ENCODE results near the gene PABPC1L.

PABPC1L gene

DNA sequence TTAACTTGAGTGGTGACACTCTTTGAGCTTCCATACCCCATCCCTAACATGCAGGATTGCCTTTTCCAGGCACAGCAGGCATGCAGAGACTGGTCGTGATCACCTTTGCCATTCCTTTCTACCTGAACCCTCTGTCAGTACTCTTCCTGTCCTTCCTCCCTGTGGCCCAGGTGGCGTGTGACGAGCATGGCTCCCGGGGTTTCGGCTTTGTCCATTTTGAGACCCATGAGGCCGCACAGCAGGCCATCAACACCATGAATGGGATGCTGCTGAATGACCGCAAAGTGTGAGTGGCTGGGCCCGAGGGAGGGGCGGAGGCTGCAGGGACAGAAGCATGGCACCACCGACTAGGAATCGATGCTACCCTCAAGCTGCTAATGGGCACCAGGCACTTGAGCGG lies 6.7 kb downstream of the PABPC1L start:
- peaks cover 0 to 6% of the 10 kb centered on the region in 2 donors for H3K4me1 ChIP-seq (ENCODE audit: control insufficient read depth in 2 of 2, insufficient read depth in 1 of 2, low read depth in 1 of 2, low read length in 2 of 2)
- H3K4me3 ChIP-seq (ENCODE audit: low read length in 2 of 2), result no peak overlapping the region
- H2BK5ac ChIP-seq (ENCODE audit: low read length), result no peak overlapping the region
- H4K8ac ChIP-seq (ENCODE audit: low read depth, low read length), result no peak overlapping the region
- DNase-seq (ENCODE audit: low spot score), result no peak
- H3K27me3 ChIP-seq (ENCODE audit: control insufficient read depth in 3 of 3, insufficient read depth in 3 of 3, low read depth in 1 of 3, low read length in 3 of 3), result no peaks in the 10 kb centered on the region
- H3K4ac ChIP-seq (ENCODE audit: low read length), result no peak overlapping the region
- H3K23ac ChIP-seq (ENCODE audit: low read depth, low read length, poor library complexity), result peak overlapping the region; percentile 17
- H3K27ac ChIP-seq (replicated peaks; ENCODE audit: low read length), result no peak overlapping the region
- no peaks in the 10 kb centered on the region for H3K9me3 ChIP-seq (replicated peaks in 1 of 2; ENCODE audit: control insufficient read depth in 2 of 2, insufficient read depth in 1 of 2, low read depth in 1 of 2, low read length in 2 of 2)
- no peak overlapping the region for H2BK15ac ChIP-seq (ENCODE audit: low read length)
- no peak overlapping the region for H2BK12ac ChIP-seq (ENCODE audit: low read length)
- H3K36me3 ChIP-seq (replicated peaks in 1 of 2; ENCODE audit: control insufficient read depth in 2 of 2, insufficient read depth in 2 of 2, low read length in 2 of 2), result peaks cover 17 to 34% of the 10 kb centered on the region in 2 donors
- no peak overlapping the region for H2AK5ac ChIP-seq (ENCODE audit: low read depth, low read length)
- H4K91ac ChIP-seq (ENCODE audit: low read depth, low read length, poor library complexity), result no peak overlapping the region
- H3K14ac ChIP-seq (ENCODE audit: low read length), result no peak overlapping the region
- H3K18ac ChIP-seq (ENCODE audit: low read length), result no peak overlapping the region
- H3K9ac ChIP-seq (ENCODE audit: low read depth, low read length, poor library complexity), result no peak overlapping the region
- H3K4me2 ChIP-seq (ENCODE audit: insufficient read depth, low read length, poor library complexity, severe bottlenecking), result no peak overlapping the region
- H3K79me1 ChIP-seq (ENCODE audit: low read depth, low read length), result no peaks in the 10 kb centered on the region
- H2AFZ ChIP-seq (ENCODE audit: low read length), result no peak overlapping the region
- no CpG with 5 or more reads among the region's 12 CpGs for WGBS, 2 donors (ENCODE audit: extremely low coverage in 2 of 2, insufficient read length in 2 of 2, insufficient replicate concordance in 1 of 2)
- no peak overlapping the region for H2BK120ac ChIP-seq (ENCODE audit: low read depth, low read length)

DNA sequence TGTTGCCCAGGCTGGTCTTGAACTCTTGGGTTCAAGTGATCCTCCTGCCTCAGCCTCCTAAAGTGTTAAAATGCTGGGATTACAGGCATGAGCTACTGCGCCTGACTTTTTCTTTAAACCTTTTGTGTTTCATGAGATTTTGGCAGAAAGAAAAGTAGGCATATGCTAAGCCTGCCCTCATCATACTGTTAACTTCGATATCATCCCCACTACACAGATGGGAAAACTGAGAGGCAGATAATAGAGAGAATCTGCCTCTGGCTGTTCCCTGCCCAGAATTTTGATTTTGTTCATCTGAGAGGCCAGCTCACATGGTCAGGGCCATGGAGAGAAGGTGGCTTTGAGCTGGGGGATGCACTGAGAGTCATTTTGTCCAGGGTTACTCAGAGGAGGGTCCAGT lies 7.5 kb downstream of the PABPC1L start:
- no CpG with 5 or more reads among the region's 2 CpGs for WGBS, 2 donors (ENCODE audit: extremely low coverage in 2 of 2, insufficient read length in 2 of 2, insufficient replicate concordance in 1 of 2)
- peaks cover 0 to 4% of the 10 kb centered on the region in 2 donors for H3K4me1 ChIP-seq (ENCODE audit: control insufficient read depth in 2 of 2, insufficient read depth in 1 of 2, low read depth in 1 of 2, low read length in 2 of 2)

DNA sequence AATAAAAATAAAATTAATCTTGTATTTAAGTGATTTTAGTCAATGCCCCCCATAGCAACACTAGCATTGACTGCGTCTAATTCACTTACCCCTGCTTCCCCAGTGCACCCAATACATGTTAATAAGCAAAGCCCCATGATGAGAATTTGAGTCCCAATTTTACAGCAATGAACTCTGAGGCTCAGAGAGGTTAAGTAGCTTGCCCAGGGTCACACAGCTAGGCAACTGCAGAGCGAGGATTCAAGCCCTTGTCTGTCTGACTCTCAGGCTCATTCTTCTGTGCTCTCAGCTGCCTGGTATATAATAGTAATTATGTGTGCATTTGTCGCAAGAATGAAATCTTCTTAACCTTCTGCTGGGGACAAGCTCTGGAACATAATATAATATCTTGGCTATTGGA lies 8.5 kb downstream of the PABPC1L start:
- Histone ChIP-seq H2BK120ac (ENCODE audit: low read depth, low read length) (no peak overlapping the region), H3K14ac (ENCODE audit: low read length) (no peak overlapping the region), H2BK15ac (ENCODE audit: low read length) (no peak overlapping the region), H3K4ac (ENCODE audit: low read length) (no peak overlapping the region), H3K9me3 (replicated peaks in 1 of 2; ENCODE audit: control insufficient read depth in 2 of 2, insufficient read depth in 1 of 2, low read depth in 1 of 2, low read length in 2 of 2) (no peaks in the 10 kb centered on the region), H3K36me3 (replicated peaks in 1 of 2; ENCODE audit: control insufficient read depth in 2 of 2, insufficient read depth in 2 of 2, low read length in 2 of 2) (peaks cover 8 to 33% of the 10 kb centered on the region in 2 donors), H3K9ac (ENCODE audit: low read depth, low read length, poor library complexity) (no peak overlapping the region), H2AK5ac (ENCODE audit: low read depth, low read length) (no peak overlapping the region), H3K27me3 (ENCODE audit: control insufficient read depth in 3 of 3, insufficient read depth in 3 of 3, low read depth in 1 of 3, low read length in 3 of 3) (no peaks in the 10 kb centered on the region), H2BK5ac (ENCODE audit: low read length) (no peak overlapping the region), H2BK12ac (ENCODE audit: low read length) (no peak overlapping the region), H3K4me1 (ENCODE audit: control insufficient read depth in 2 of 2, insufficient read depth in 1 of 2, low read depth in 1 of 2, low read length in 2 of 2) (peaks cover 0 to 4% of the 10 kb centered on the region in 2 donors), H3K79me1 (ENCODE audit: low read depth, low read length) (no peaks in the 10 kb centered on the region), H3K4me3 (ENCODE audit: low read length in 2 of 2) (no peak overlapping the region), H3K27ac (replicated peaks; ENCODE audit: low read length) (no peak overlapping the region), H3K4me2 (ENCODE audit: insufficient read depth, low read length, poor library complexity, severe bottlenecking) (no peak overlapping the region), H3K18ac (ENCODE audit: low read length) (no peak overlapping the region), H2AFZ (ENCODE audit: low read length) (no peak overlapping the region), H3K23ac (ENCODE audit: low read depth, low read length, poor library complexity) (no peak overlapping the region), H4K91ac (ENCODE audit: low read depth, low read length, poor library complexity) (no peak overlapping the region), H4K8ac (ENCODE audit: low read depth, low read length) (no peak overlapping the region)
- no CpG with 5 or more reads among the region's 3 CpGs for WGBS, 2 donors (ENCODE audit: extremely low coverage in 2 of 2, insufficient read length in 2 of 2, insufficient replicate concordance in 1 of 2)
- no peak for DNase-seq (ENCODE audit: low spot score)

More for the DNA sequence above, 7.5 kb downstream of the PABPC1L start:
- no peak overlapping the region for H3K14ac ChIP-seq (ENCODE audit: low read length)
- H3K27me3 ChIP-seq (ENCODE audit: control insufficient read depth in 3 of 3, insufficient read depth in 3 of 3, low read depth in 1 of 3, low read length in 3 of 3), result no peaks in the 10 kb centered on the region
- H4K8ac ChIP-seq (ENCODE audit: low read depth, low read length), result no peak overlapping the region
- H3K9me3 ChIP-seq (replicated peaks in 1 of 2; ENCODE audit: control insufficient read depth in 2 of 2, insufficient read depth in 1 of 2, low read depth in 1 of 2, low read length in 2 of 2), result no peaks in the 10 kb centered on the region
- no peak overlapping the region for H3K4me2 ChIP-seq (ENCODE audit: insufficient read depth, low read length, poor library complexity, severe bottlenecking)
- H3K18ac ChIP-seq (ENCODE audit: low read length), result no peak overlapping the region
- no peak overlapping the region for H4K91ac ChIP-seq (ENCODE audit: low read depth, low read length, poor library complexity)
- H3K23ac ChIP-seq (ENCODE audit: low read depth, low read length, poor library complexity), result no peak overlapping the region
- H2BK15ac ChIP-seq (ENCODE audit: low read length), result no peak overlapping the region
- H3K4me3 ChIP-seq (ENCODE audit: low read length in 2 of 2), result no peak overlapping the region
- no peak overlapping the region for H3K27ac ChIP-seq (replicated peaks; ENCODE audit: low read length)
- H2AFZ ChIP-seq (ENCODE audit: low read length), result no peak overlapping the region
- peaks cover 17 to 36% of the 10 kb centered on the region in 2 donors for H3K36me3 ChIP-seq (replicated peaks in 1 of 2; ENCODE audit: control insufficient read depth in 2 of 2, insufficient read depth in 2 of 2, low read length in 2 of 2)
- no peak for DNase-seq (ENCODE audit: low spot score)
- H2AK5ac ChIP-seq (ENCODE audit: low read depth, low read length), result no peak overlapping the region
- H2BK12ac ChIP-seq (ENCODE audit: low read length), result no peak overlapping the region
- no peaks in the 10 kb centered on the region for H3K79me1 ChIP-seq (ENCODE audit: low read depth, low read length)
- H3K4ac ChIP-seq (ENCODE audit: low read length), result no peak overlapping the region
- no peak overlapping the region for H2BK120ac ChIP-seq (ENCODE audit: low read depth, low read length)
- no peak overlapping the region for H2BK5ac ChIP-seq (ENCODE audit: low read length)
- no peak overlapping the region for H3K9ac ChIP-seq (ENCODE audit: low read depth, low read length, poor library complexity)

DNA sequence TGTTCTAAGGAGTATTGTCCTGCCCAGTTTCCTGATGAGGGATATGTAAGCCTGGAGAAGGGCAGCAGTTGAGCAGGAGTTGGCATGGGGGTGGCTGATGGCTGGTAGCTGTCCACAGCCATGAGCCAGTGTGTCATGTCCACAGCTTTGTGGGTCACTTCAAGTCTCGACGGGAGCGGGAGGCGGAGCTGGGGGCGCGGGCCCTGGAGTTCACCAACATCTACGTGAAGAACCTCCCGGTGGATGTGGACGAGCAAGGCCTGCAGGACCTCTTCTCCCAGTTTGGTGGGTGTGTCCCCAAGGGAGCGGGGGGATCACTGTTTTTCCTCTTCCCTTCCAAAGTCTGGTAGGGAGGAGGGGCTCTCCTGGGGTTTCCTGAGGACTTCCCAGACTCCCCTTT lies 8.9 kb downstream of the PABPC1L start:
- Histone ChIP-seq H3K4me2 (ENCODE audit: insufficient read depth, low read length, poor library complexity, severe bottlenecking) (no peak overlapping the region), H3K79me1 (ENCODE audit: low read depth, low read length) (no peaks in the 10 kb centered on the region), H3K23ac (ENCODE audit: low read depth, low read length, poor library complexity) (no peak overlapping the region), H3K9ac (ENCODE audit: low read depth, low read length, poor library complexity) (no peak overlapping the region), H3K4me1 (ENCODE audit: control insufficient read depth in 2 of 2, insufficient read depth in 1 of 2, low read depth in 1 of 2, low read length in 2 of 2) (peaks cover 0 to 4% of the 10 kb centered on the region in 2 donors), H2BK5ac (ENCODE audit: low read length) (no peak overlapping the region), H3K27ac (replicated peaks; ENCODE audit: low read length) (no peak overlapping the region), H4K8ac (ENCODE audit: low read depth, low read length) (no peak overlapping the region), H3K14ac (ENCODE audit: low read length) (no peak overlapping the region), H3K18ac (ENCODE audit: low read length) (no peak overlapping the region), H3K4me3 (ENCODE audit: low read length in 2 of 2) (no peak overlapping the region), H2BK12ac (ENCODE audit: low read length) (no peak overlapping the region), H3K36me3 (replicated peaks in 1 of 2; ENCODE audit: control insufficient read depth in 2 of 2, insufficient read depth in 2 of 2, low read length in 2 of 2) (peaks cover 5 to 34% of the 10 kb centered on the region in 2 donors), H3K9me3 (replicated peaks in 1 of 2; ENCODE audit: control insufficient read depth in 2 of 2, insufficient read depth in 1 of 2, low read depth in 1 of 2, low read length in 2 of 2) (no peaks in the 10 kb centered on the region), H2BK15ac (ENCODE audit: low read length) (no peak overlapping the region), H3K4ac (ENCODE audit: low read length) (no peak overlapping the region), H2AK5ac (ENCODE audit: low read depth, low read length) (no peak overlapping the region), H2AFZ (ENCODE audit: low read length) (no peak overlapping the region), H3K27me3 (ENCODE audit: control insufficient read depth in 3 of 3, insufficient read depth in 3 of 3, low read depth in 1 of 3, low read length in 3 of 3) (no peaks in the 10 kb centered on the region), H4K91ac (ENCODE audit: low read depth, low read length, poor library complexity) (no peak overlapping the region), H2BK120ac (ENCODE audit: low read depth, low read length) (no peak overlapping the region)
- DNase-seq (ENCODE audit: low spot score), result no peak
- no CpG with 5 or more reads among the region's 10 CpGs for WGBS, 2 donors (ENCODE audit: extremely low coverage in 2 of 2, insufficient read length in 2 of 2, insufficient replicate concordance in 1 of 2)
